Kidney (tissue), 14 donors: ENCODE measurements around the gene EIF4E. TPM values are rescaled to one million over a fixed set of nuclear protein-coding genes. Genes with fewer than 3 reads are reported as not detected.
A peak's percentile ranks its signal among the peaks of the same experiment; 100 is the strongest.
"Not testable (repeated sequence)": the region's sequence is repeated elsewhere in the genome, so short reads cannot be mapped to it uniquely, and the experiment has no call there.

Experiments used
- DNase-seq, 5 donors: peaks; one replicate each; pipeline ENCODE4 v3.0.0-alpha.2; 2013 to 2020
- FAIRE-seq: peaks from 2 replicates; lab custom pipeline; 2012; peaks lifted over from hg19 to GRCh38; lab: Jason Lieb, UNC
- H3K27ac ChIP-seq, 2 donors: one replicate each; pipeline ENCODE4 v1.7.0; 2013; ENCODE audit warnings: low read depth in 2 of 2, low read length in 2 of 2, inconsistent platforms in 1 of 2
- H3K27me3 ChIP-seq: one replicate; pipeline ENCODE4 v1.7.1; 2013; ENCODE audit warnings: low read length, inconsistent platforms; ENCODE audit not compliant: control insufficient read depth, insufficient read depth
- H3K36me3 ChIP-seq, 3 donors: one replicate each; pipeline versions ENCODE4 v1.7.0 to v1.7.1; 2013; ENCODE audit warnings: low read length in 3 of 3, control low read depth in 1 of 3, inconsistent platforms in 1 of 3; ENCODE audit not compliant: insufficient read depth in 3 of 3, control insufficient read depth in 2 of 3
- H3K4me1 ChIP-seq, 3 donors: one replicate each; pipeline versions ENCODE4 v1.7.0 to v1.7.1; 2013; ENCODE audit warnings: low read length in 3 of 3, inconsistent platforms in 1 of 3, low read depth in 1 of 3; ENCODE audit not compliant: control insufficient read depth in 2 of 3, insufficient read depth in 2 of 3
- H3K4me3 ChIP-seq, 3 donors: one replicate each; pipeline versions ENCODE4 v1.7.0 to v1.8.1; 2013; ENCODE audit warnings: low read length in 3 of 3, control low read depth in 1 of 3, inconsistent platforms in 1 of 3
- H3K9ac ChIP-seq, 3 donors: one replicate each; pipeline versions ENCODE4 v1.7.0 to v1.7.1; 2013; ENCODE audit warnings: low read length in 3 of 3, control low read depth in 1 of 3, inconsistent platforms in 1 of 3
- H3K9me3 ChIP-seq, 3 donors: one replicate each; pipeline versions ENCODE4 v1.7.0 to v1.7.1; 2013; ENCODE audit warnings: low read length in 3 of 3, control low read depth in 1 of 3, inconsistent platforms in 1 of 3; ENCODE audit not compliant: control insufficient read depth in 2 of 3, insufficient read depth in 1 of 3
- CTCF ChIP-seq: IDR thresholded peaks from 3 replicates; pipeline ENCODE4 v1.5.1; 2012; ENCODE audit warnings: mild to moderate bottlenecking, moderate library complexity, borderline replicate concordance; ENCODE audit not compliant: insufficient read depth; ENCODE audit errors: extremely low read depth
- intact Hi-C: fragments of 100-400 bp; cut with DNase I; formaldehyde crosslinking; loops from one replicate; pipeline ENCODE4 v1.11.1; 2022
- polyA plus RNA-seq: library from polyadenylated mRNA; stranded (reverse); fragments of 350-450 nt; fragmentation: Illumina TruSeq; extraction: RNeasy Lipid Tissue Mini Kit (QIAGEN cat#74804); gene quantifications from one replicate; pipeline ENCODE4 v1.2.3, GENCODE V29; 2014; ENCODE audit warnings: low read depth, low replicate concordance; ENCODE audit not compliant: insufficient read depth
- total RNA-seq: library from RNA; stranded (reverse); fragmentation: NEBNext Ultra II Directional; extraction: Animal tissue kit (Norgen Biotek cat#: 25700); gene quantifications from one replicate; pipeline ENCODE4 v1.2.1, GENCODE V29; 2021
- donor health status: control.
- donor health status: control.
- donor health status: control.
- donor health status: control.
- donor health status: control.
- donor health status: DM: yes; HTN: yes; CAD: no.
- donor health status: Normal renal cell carcinoma (clear cell type).

Gene EIF4E
- total and polyA plus RNA-seq, 2 donors from 2014 or later, result 52.3 to 63.2 TPM

- Histone ChIP-seq H3K4me1 (peaks cover 0 to 3% (median 0%) of the 10 kb centered on the region in 3 donors), H3K27me3 (no peaks in the 10 kb centered on the region), H3K9ac (no peak overlapping the region), H3K36me3 (peaks cover 0 to 9% (median 0%) of the 10 kb centered on the region in 3 donors), H3K9me3 (no peaks in the 10 kb centered on the region), H3K27ac (no peak overlapping the region), H3K4me3 (no peak overlapping the region)
- intact Hi-C loops, result no loop called here
- peak; percentile 35 for FAIRE-seq
- TF ChIP-seq CTCF, result no peak
- DNase-seq, result peak in 2 of 5 donors; percentile 8 to 9
These were observed 7.6 kb downstream of the EIF4E start for GRCh38 chr4:98921292-98921691.

- Histone ChIP-seq H3K4me3 (no peak overlapping the region), H3K27ac (no peak overlapping the region), H3K9me3 (no peaks in the 10 kb centered on the region), H3K9ac (no peak overlapping the region), H3K36me3 (peaks cover 0 to 3% (median 0%) of the 10 kb centered on the region in 3 donors), H3K27me3 (no peaks in the 10 kb centered on the region), H3K4me1 (peaks cover 0 to 3% (median 0%) of the 10 kb centered on the region in 3 donors)
- TF ChIP-seq CTCF, result no peak
- FAIRE-seq (no peak), DNase-seq (no peak)
- intact Hi-C loops, result no loop called here
These were observed 8.9 kb downstream of the EIF4E start for GRCh38 chr4:98919996-98920395.

GRCh38 chr4:98910728-98911127 lies 18.2 kb downstream of the EIF4E start:
- H3K27me3 ChIP-seq, H3K4me1 ChIP-seq, intact Hi-C loops, FAIRE-seq, H3K9ac ChIP-seq, H3K27ac ChIP-seq, H3K4me3 ChIP-seq, H3K36me3 ChIP-seq, H3K9me3 ChIP-seq: not testable (repeated sequence)
- peak in 2 of 5 donors; percentile 18 for DNase-seq

- Histone ChIP-seq H3K36me3 (no peaks in the 10 kb centered on the region), H3K4me3 (no peak overlapping the region), H3K9me3 (no peaks in the 10 kb centered on the region), H3K27ac (no peak overlapping the region), H3K9ac (no peak overlapping the region), H3K27me3 (no peaks in the 10 kb centered on the region), H3K4me1 (peaks cover 0 to 6% (median 3%) of the 10 kb centered on the region in 3 donors)
- intact Hi-C loops, result no loop called here
- TF ChIP-seq CTCF, result no peak
- DNase-seq (no peak), FAIRE-seq (no peak)
These were observed 19.1 kb downstream of the EIF4E start for GRCh38 chr4:98909646-98910401.
